IPS DF 6.9 (cell line): ENCODE measurements around the gene CARMIL1.

Source experiments
- DNase-seq: peaks from one replicate; pipeline ENCODE4 v3.0.0-alpha.2; 2013; ENCODE audit warnings: low read depth, low spot score
- H3K27ac ChIP-seq: one replicate; pipeline ENCODE4 v1.5.1; 2013; ENCODE audit warnings: low read length, control low read depth
- H3K27me3 ChIP-seq: 2 replicates; pipeline ENCODE4 v1.6.1; 2013; ENCODE audit warnings: mild to moderate bottlenecking, low read length; ENCODE audit not compliant: control insufficient read depth, insufficient read depth
- H3K36me3 ChIP-seq: 2 replicates; pipeline ENCODE4 v1.6.1; 2013; ENCODE audit warnings: low read length; ENCODE audit not compliant: control insufficient read depth, insufficient read depth
- H3K4me1 ChIP-seq: 2 replicates; pipeline ENCODE4 v1.6.1; 2013; ENCODE audit warnings: low read length; ENCODE audit not compliant: control insufficient read depth, insufficient read depth
- H3K4me3 ChIP-seq: 2 replicates; pipeline ENCODE4 v1.5.1; 2013; ENCODE audit warnings: mild to moderate bottlenecking, low read length
- H3K9me3 ChIP-seq: 2 replicates; pipeline ENCODE4 v1.6.1; 2013; ENCODE audit warnings: low read length, inconsistent platforms; ENCODE audit not compliant: control insufficient read depth, insufficient read depth
- WGBS: extraction: QIAGEN DNeasy Blood & Tissue Kit; methylation state at CpG from one replicate; pipeline ENCODE4 v1.1.7; 2013; ENCODE audit warnings: mixed read lengths, missing lambda C conversion rate; ENCODE audit not compliant: insufficient read length, insufficient coverage; 5-methylcytosine and 5-hydroxymethylcytosine counted together

Gene CARMIL1

DNA sequence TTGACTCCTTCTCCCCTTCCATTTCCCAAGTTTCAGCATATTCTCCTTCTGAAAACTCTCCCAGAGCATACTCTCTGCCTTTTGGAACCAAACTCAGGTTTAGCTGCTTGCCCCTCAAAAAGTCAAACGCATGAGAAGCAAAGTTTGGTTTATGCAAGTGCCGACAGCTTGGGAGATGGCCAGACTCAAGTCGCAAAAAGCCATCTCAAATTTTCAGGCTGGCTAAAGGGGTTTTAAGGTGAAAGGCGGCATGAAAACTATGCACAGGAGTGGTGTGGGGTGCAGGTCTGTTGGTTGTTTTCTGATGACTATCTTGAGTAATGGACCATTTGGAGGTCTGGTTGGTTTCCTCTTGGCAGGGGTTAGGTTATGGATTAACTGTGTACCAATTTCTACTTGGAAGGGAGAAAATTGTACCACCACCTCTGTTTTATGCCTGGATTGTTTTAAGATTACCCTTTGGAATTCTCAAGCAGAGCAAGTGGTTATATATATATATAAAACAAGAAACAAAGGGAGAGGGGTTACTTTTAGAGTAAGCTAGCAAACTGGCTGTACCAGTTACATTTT lies 320.4 kb downstream of the CARMIL1 start:
- Histone ChIP-seq H3K27me3 (no peaks in the 10 kb centered on the region), H3K4me3 (no peak overlapping the region), H3K4me1 (no peaks in the 10 kb centered on the region), H3K9me3 (no peaks in the 10 kb centered on the region), H3K27ac (no peak overlapping the region), H3K36me3 (no peaks in the 10 kb centered on the region; the same call in 1 of the 2 replicates)
- DNase-seq, result no peak
- WGBS, result no CpG with 5 or more reads among the region's 4 CpGs

DNA sequence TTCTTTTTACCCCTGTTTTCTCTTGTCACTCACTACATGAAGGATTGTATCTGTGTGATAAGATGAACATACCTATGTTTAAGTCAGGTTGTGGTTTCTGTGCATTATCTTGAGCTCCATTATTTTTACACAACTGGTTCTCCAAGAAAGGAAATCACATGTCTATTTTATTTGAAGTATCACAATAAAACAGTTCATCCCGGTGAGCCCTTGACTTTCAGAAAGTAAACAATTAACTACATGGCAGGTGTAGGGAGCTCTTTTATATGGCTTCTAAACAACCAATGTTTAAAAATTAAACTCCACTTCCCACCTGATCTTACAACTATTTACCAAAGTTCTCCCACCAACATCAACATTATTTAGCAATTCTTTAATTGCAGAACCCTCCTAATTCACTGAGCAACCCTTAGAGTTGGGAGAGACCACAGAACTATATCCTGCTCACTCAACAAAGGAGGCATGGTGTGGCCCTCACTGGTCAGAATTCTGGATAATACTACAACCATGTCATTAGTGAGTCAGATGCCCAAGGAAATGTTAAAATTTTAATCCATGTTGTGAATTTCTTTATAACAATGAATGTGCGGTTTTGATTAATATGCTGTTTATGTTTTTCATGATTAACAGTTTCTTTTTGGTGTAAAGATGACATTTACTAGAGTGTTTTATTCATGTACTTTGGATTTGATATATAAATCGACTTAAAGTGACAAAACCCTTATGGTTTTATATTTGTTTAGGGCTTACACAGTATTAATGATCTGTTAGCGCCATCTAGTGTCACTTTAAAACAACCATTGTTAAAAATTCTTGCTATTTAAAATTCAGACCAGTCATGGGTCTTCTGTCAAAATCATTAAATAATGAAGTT lies 322.9 kb downstream of the CARMIL1 start:
- no CpG with 5 or more reads among the region's 4 CpGs for WGBS
- H3K4me1 ChIP-seq, result no peaks in the 10 kb centered on the region
- H3K9me3 ChIP-seq, result no peaks in the 10 kb centered on the region
- no peak overlapping the region for H3K27ac ChIP-seq
- DNase-seq, result no peak
- no peak overlapping the region for H3K4me3 ChIP-seq
- no peaks in the 10 kb centered on the region for H3K27me3 ChIP-seq
- no peaks in the 10 kb centered on the region; the same call in 1 of the 2 replicates for H3K36me3 ChIP-seq

GRCh38 chr6:25602674-25602982 lies 323.5 kb downstream of the CARMIL1 start:
- Histone ChIP-seq H3K4me3 (no peak overlapping the region), H3K9me3 (no peaks in the 10 kb centered on the region), H3K4me1 (no peaks in the 10 kb centered on the region), H3K27me3 (no peaks in the 10 kb centered on the region), H3K36me3 (no peaks in the 10 kb centered on the region; the same call in 1 of the 2 replicates), H3K27ac (no peak overlapping the region)
- DNase-seq, result no peak
- no CpG with 5 or more reads among the region's 1 CpG for WGBS

DNA sequence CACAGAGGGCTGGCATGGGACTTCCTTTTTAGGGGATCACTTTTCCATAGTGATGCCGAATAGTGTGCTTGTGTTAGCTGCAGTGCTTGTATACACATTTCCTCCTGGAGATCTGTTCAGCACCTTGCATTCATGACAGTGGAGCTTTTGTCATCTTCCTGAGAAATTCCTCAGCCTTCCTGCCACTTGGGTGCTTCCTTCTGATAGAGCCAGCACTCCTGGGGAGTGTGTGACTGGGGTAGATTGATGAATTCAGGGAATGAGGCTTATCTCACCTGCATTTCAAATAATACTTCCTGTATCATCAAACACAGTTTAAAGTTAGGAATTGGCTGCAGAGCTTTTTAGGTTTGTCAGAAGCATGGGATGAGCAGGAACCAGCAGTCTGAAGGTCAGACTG lies 324.1 kb downstream of the CARMIL1 start:
- H3K4me1 ChIP-seq, result no peaks in the 10 kb centered on the region
- H3K27ac ChIP-seq, result no peak overlapping the region
- WGBS, result no CpG with 5 or more reads among the region's 1 CpG
- H3K4me3 ChIP-seq, result no peak overlapping the region
- H3K27me3 ChIP-seq, result no peaks in the 10 kb centered on the region
- H3K36me3 ChIP-seq, result no peaks in the 10 kb centered on the region; the same call in 1 of the 2 replicates
- no peak for DNase-seq
- no peaks in the 10 kb centered on the region for H3K9me3 ChIP-seq

GRCh38 chr6:25606151-25606550 lies 327.0 kb downstream of the CARMIL1 start:
- DNase-seq, result no peak
- no CpG with 5 or more reads among the region's 11 CpGs for WGBS
- H3K9me3 ChIP-seq, result no peaks in the 10 kb centered on the region

GRCh38 chr6:25608558-25609174 lies 329.5 kb downstream of the CARMIL1 start:
- Histone ChIP-seq H3K9me3 (no peaks in the 10 kb centered on the region), H3K27me3 (no peaks in the 10 kb centered on the region), H3K36me3 (no peaks in the 10 kb centered on the region; the same call in 1 of the 2 replicates), H3K4me3 (no peak overlapping the region), H3K4me1 (no peaks in the 10 kb centered on the region), H3K27ac (no peak overlapping the region)
- DNase-seq, result no peak
- WGBS, result no CpG with 5 or more reads among the region's 5 CpGs

More at GRCh38 chr6:25606151-25606550, 327.0 kb downstream of the CARMIL1 start:
- no peaks in the 10 kb centered on the region for H3K4me1 ChIP-seq
- no peak overlapping the region for H3K4me3 ChIP-seq
- H3K27me3 ChIP-seq, result no peaks in the 10 kb centered on the region
- no peak overlapping the region for H3K27ac ChIP-seq
- H3K36me3 ChIP-seq, result no peaks in the 10 kb centered on the region; the same call in 1 of the 2 replicates

GRCh38 chr6:25612666-25613065 lies 333.5 kb downstream of the CARMIL1 start:
- H3K36me3 ChIP-seq, result no peaks in the 10 kb centered on the region
- no peak overlapping the region for H3K27ac ChIP-seq
- DNase-seq, result no peak
- no peaks in the 10 kb centered on the region for H3K27me3 ChIP-seq
- H3K9me3 ChIP-seq, result no peaks in the 10 kb centered on the region
- no peaks in the 10 kb centered on the region for H3K4me1 ChIP-seq
- no CpG with 5 or more reads among the region's 3 CpGs for WGBS
- no peak overlapping the region for H3K4me3 ChIP-seq

GRCh38 chr6:25613415-25613814 lies 334.2 kb downstream of the CARMIL1 start:
- no CpG with 5 or more reads among the region's 1 CpG for WGBS
- Histone ChIP-seq H3K9me3 (no peaks in the 10 kb centered on the region), H3K4me1 (no peaks in the 10 kb centered on the region), H3K36me3 (no peaks in the 10 kb centered on the region), H3K4me3 (no peak overlapping the region), H3K27ac (no peak overlapping the region), H3K27me3 (no peaks in the 10 kb centered on the region)
- DNase-seq, result no peak

- no CpG with 5 or more reads among the region's 4 CpGs for WGBS
- DNase-seq, result no peak
- no peak overlapping the region for H3K27ac ChIP-seq
- no peaks in the 10 kb centered on the region for H3K36me3 ChIP-seq
- no peaks in the 10 kb centered on the region for H3K9me3 ChIP-seq
- no peaks in the 10 kb centered on the region for H3K4me1 ChIP-seq
- H3K4me3 ChIP-seq, result no peak overlapping the region
- no peaks in the 10 kb centered on the region for H3K27me3 ChIP-seq
These were observed 334.9 kb downstream of the CARMIL1 start for GRCh38 chr6:25614052-25614451.

DNA sequence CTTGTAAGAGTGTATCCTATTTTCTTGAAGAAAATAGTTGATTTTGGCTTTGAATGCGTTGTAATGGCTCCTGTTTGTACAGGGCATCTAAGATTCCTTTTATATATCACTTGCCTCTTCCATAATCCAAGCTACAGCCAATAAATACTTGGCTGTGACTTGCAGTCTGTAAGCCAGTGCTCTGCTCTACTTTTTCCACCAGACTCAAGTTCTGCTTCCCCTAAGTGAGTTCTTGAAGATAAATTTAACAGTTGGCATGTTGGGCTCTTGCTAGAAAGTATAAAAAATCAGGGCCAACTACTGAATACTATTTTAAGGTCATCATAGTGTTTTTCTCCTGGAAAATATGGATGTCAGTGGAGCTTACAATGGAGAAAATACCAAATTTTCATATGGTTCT lies 336.3 kb downstream of the CARMIL1 start:
- Histone ChIP-seq H3K9me3 (no peaks in the 10 kb centered on the region), H3K36me3 (no peaks in the 10 kb centered on the region), H3K4me3 (no peak overlapping the region), H3K27ac (no peak overlapping the region), H3K4me1 (no peaks in the 10 kb centered on the region), H3K27me3 (no peaks in the 10 kb centered on the region)
- DNase-seq, result no peak
- no CpG with 5 or more reads among the region's 1 CpG for WGBS
